Measurements from ENCODE around the gene OR2AJ1.

Gene OR2AJ1

DNA sequence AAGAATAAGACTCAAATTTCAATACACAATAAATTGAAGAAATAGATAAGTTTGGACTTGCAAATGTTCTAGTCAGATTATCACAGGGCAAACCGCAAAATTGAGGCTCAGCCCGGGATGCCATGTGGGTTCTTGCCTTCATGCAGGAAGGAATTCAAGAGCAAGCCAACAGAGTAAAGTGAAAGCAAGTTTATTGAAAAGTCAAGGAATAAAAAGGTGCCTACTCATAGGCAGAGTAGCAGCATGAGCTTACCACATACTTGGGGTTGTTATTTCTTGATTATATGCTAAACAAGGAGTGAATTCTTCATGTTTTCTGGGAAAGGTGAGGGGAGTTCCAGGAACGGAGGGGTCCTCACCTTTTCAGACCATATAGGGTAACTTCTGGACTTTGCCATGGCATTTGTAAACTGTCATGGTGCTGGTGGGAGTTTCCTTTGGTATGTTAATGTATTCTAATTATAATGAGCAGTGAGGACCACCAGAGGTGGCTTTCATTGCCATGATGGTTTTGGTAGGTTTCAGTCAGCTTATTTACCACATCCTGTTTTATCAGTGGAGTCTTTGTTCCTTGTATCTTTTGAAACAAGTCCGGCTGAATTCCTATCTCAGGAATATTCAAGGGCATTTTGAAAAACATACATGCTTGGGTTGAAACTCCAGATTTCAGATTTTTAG, 38.4 kb downstream of the OR2AJ1 start:
- Mint-ChIP-seq H3K27me3 (ENCODE audit: low read depth) (no peaks in the 10 kb centered on the region), H3K4me3 (no peak overlapping the region), H3K36me3 (ENCODE audit: low read depth) (no peaks in the 10 kb centered on the region), H3K4me1 (no peaks in the 10 kb centered on the region), H3K9me3 (peaks cover 33% of the 10 kb centered on the region), H3K27ac (no peak overlapping the region)
- TF ChIP-seq, protein P1, sequence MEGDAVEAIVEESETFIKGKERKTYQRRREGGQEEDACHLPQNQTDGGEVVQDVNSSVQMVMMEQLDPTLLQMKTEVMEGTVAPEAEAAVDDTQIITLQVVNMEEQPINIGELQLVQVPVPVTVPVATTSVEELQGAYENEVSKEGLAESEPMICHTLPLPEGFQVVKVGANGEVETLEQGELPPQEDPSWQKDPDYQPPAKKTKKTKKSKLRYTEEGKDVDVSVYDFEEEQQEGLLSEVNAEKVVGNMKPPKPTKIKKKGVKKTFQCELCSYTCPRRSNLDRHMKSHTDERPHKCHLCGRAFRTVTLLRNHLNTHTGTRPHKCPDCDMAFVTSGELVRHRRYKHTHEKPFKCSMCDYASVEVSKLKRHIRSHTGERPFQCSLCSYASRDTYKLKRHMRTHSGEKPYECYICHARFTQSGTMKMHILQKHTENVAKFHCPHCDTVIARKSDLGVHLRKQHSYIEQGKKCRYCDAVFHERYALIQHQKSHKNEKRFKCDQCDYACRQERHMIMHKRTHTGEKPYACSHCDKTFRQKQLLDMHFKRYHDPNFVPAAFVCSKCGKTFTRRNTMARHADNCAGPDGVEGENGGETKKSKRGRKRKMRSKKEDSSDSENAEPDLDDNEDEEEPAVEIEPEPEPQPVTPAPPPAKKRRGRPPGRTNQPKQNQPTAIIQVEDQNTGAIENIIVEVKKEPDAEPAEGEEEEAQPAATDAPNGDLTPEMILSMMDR (IDR thresholded peaks at IDR 0.05; ENCODE audit: unreplicated experiment in 3 of 3), result no peak

DNA sequence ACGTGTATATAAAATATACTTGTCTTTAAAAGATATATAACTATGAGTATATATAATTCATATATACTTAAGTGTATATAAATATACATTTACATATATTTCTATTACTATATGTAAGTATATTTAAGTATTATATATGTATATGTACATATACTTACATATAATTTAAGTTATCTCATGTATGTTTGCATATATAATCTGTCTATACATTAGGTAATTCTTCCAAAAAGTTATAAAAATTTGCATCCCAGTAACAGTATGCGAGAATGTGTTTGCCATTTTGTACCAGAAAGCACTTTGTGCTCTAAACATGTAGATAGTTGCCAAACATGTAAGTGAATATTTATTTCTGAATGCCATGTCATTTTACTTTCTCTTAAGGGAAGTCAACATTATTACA, 40.2 kb downstream of the OR2AJ1 start, which contains the start of gene OR2AK2:
Gene OR2AK2, plus strand, starts transcription at position 301 of the 400 bp plus-strand sequence. CDS start 144 bp downstream, outside the sequence.
- Mint-ChIP-seq H3K27ac (no peak within 1 kb of the TSS), H3K4me1 (no peaks in the 10 kb centered on the region), H3K36me3 (ENCODE audit: low read depth) (no peaks in the 10 kb centered on the region), H3K4me3 (no peak within 1 kb of the TSS), H3K27me3 (ENCODE audit: low read depth) (no peaks in the 10 kb centered on the region), H3K9me3 (peaks cover 36% of the 10 kb centered on the region)
- TF ChIP-seq, protein P1 (IDR thresholded peaks at IDR 0.05; ENCODE audit: unreplicated experiment in 3 of 3), result no peak

DNA sequence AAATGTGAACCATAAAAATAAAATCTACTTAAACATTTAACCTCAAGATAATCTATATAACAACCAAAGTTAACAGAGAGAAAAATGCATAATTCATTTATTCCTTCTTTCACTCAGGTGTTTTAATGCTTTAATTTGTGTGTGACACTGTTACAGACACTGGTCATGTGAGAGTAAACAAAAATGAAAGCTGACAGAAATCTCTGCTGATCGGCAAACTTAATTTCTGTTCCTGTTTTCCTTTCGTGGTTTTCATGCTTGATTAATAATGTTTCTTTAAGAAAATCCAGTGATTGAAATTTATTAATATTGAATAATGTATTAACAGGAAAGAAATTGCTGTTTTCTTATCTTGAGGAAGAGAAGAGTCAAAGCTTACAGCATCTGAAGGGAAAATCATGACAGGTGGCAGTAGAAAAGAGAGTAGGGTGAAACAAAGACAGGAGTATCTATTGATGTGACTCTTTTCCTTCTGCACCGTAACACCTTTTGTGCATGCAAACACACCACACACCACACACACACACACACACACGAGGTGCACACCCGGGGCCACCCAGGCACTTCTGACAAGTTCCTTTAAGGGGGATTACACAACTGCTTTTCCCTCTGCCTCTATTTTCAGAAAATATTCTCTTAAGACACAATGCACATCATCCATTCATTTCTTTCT, 42.0 kb downstream of the OR2AJ1 start:
- no peaks in the 10 kb centered on the region for H3K4me1 Mint-ChIP-seq
- no peaks in the 10 kb centered on the region for H3K36me3 Mint-ChIP-seq (ENCODE audit: low read depth)
- TF ChIP-seq, protein P1 (IDR thresholded peaks at IDR 0.05; ENCODE audit: unreplicated experiment in 3 of 3), result no peak
- H3K27me3 Mint-ChIP-seq (ENCODE audit: low read depth), result no peaks in the 10 kb centered on the region
- no peak overlapping the region for H3K27ac Mint-ChIP-seq
- H3K9me3 Mint-ChIP-seq, result peaks cover 33% of the 10 kb centered on the region
- no peak overlapping the region for H3K4me3 Mint-ChIP-seq
